ENCODE measurements around the gene SYN1. TPM values are rescaled to one million over a fixed set of nuclear protein-coding genes. Genes with fewer than 3 reads are reported as not detected.

The SYN1 gene
- total and polyA plus RNA-seq, 4 donors: 0.09 to 2.5 (median 0.60) TPM

- Histone ChIP-seq H3K27ac (ENCODE audit: low read depth in 1 of 2, low read length in 2 of 2) (peak overlapping the region; percentile 38 to 39), H3K4me1 (ENCODE audit: control insufficient read depth in 4 of 4, insufficient read depth in 4 of 4, low read length in 3 of 4) (peaks cover 0 to 11% (median 5%) of the 10 kb centered on the region in 4 donors), H3K9me3 (ENCODE audit: control insufficient read depth in 4 of 4, low read length in 3 of 4) (no peaks in the 10 kb centered on the region), H3K9ac (ENCODE audit: low read depth in 1 of 2, low read length in 2 of 2) (no peak overlapping the region), H3K27me3 (ENCODE audit: control insufficient read depth in 4 of 4, insufficient read depth in 4 of 4, low read length in 3 of 4) (no peaks in the 10 kb centered on the region), H3K36me3 (ENCODE audit: control insufficient read depth in 4 of 4, insufficient read depth in 3 of 4, low read depth in 1 of 4, low read length in 3 of 4) (no peaks in the 10 kb centered on the region), H3K4me3 (ENCODE audit: low read depth in 1 of 3, low read length in 3 of 3) (no peak overlapping the region)
- no peak for DNase-seq (ENCODE audit: low spot score)
- TF ChIP-seq EGR1 (IDR thresholded peaks at IDR 0.05; ENCODE audit: low read depth in 2 of 2) (peak; percentile 47 to 79), GABPA (IDR thresholded peaks at IDR 0.05 in 1 of 2, conservative IDR thresholded peaks at IDR 0.05 in 1 of 2) (no peak)
- 26% methylated on average over 3 of the region's 3 CpGs for WGBS
These were observed 41.8 kb downstream of the SYN1 start for GRCh38 chrX:47577901-47578300.

- H3K4me3 ChIP-seq (ENCODE audit: low read depth in 1 of 3, low read length in 3 of 3): no peak overlapping the region
- TF ChIP-seq RAD21 (IDR thresholded peaks at IDR 0.05): no peak
- TF ChIP-seq MAX (IDR thresholded peaks at IDR 0.05): no peak
- peak; percentile 12 to 17 for TF ChIP-seq RXRA (IDR thresholded peaks at IDR 0.05)
- TF ChIP-seq NR2F2 (IDR thresholded peaks at IDR 0.05): peak; percentile 68
- no peak overlapping the region for H3K9ac ChIP-seq (ENCODE audit: low read depth in 1 of 2, low read length in 2 of 2)
- 38% methylated on average over 9 of the region's 9 CpGs for WGBS
- H3K9me3 ChIP-seq (ENCODE audit: control insufficient read depth in 4 of 4, low read length in 3 of 4): no peaks in the 10 kb centered on the region
- DNase-seq (ENCODE audit: low spot score): no peak
- no peaks in the 10 kb centered on the region for H3K27me3 ChIP-seq (ENCODE audit: control insufficient read depth in 4 of 4, insufficient read depth in 4 of 4, low read length in 3 of 4)
- H3K4me1 ChIP-seq (ENCODE audit: control insufficient read depth in 4 of 4, insufficient read depth in 4 of 4, low read length in 3 of 4): peaks cover 0 to 11% (median 5%) of the 10 kb centered on the region in 4 donors
- H3K27ac ChIP-seq (ENCODE audit: low read depth in 1 of 2, low read length in 2 of 2): peak overlapping the region in 1 of 2 donors; percentile 39
- H3K36me3 ChIP-seq (ENCODE audit: control insufficient read depth in 4 of 4, insufficient read depth in 3 of 4, low read depth in 1 of 4, low read length in 3 of 4): no peaks in the 10 kb centered on the region
These were observed 42.2 kb downstream of the SYN1 start for GRCh38 chrX:47577424-47577823.

- TF ChIP-seq YY1 (IDR thresholded peaks at IDR 0.05): no peak
- TF ChIP-seq HNF4G (IDR thresholded peaks at IDR 0.05): no peak
- TF ChIP-seq NR2F2 (IDR thresholded peaks at IDR 0.05): no peak
- Histone ChIP-seq H3K27me3 (ENCODE audit: control insufficient read depth in 4 of 4, insufficient read depth in 4 of 4, low read length in 3 of 4) (no peaks in the 10 kb centered on the region), H3K4me3 (ENCODE audit: low read depth in 1 of 3, low read length in 3 of 3) (no peak overlapping the region), H3K9ac (ENCODE audit: low read depth in 1 of 2, low read length in 2 of 2) (no peak overlapping the region), H3K4me1 (ENCODE audit: control insufficient read depth in 4 of 4, insufficient read depth in 4 of 4, low read length in 3 of 4) (peaks cover 0 to 11% (median 5%) of the 10 kb centered on the region in 4 donors), H3K27ac (ENCODE audit: low read depth in 1 of 2, low read length in 2 of 2) (no peak overlapping the region), H3K9me3 (ENCODE audit: control insufficient read depth in 4 of 4, low read length in 3 of 4) (no peaks in the 10 kb centered on the region), H3K36me3 (ENCODE audit: control insufficient read depth in 4 of 4, insufficient read depth in 3 of 4, low read depth in 1 of 4, low read length in 3 of 4) (peaks cover 0 to 6% (median under 1%) of the 10 kb centered on the region in 4 donors)
- no peak for DNase-seq (ENCODE audit: low spot score)
- 95% methylated on average over 20 of the region's 20 CpGs for WGBS
These were observed 43.4 kb downstream of the SYN1 start for GRCh38 chrX:47576021-47576898.

- no peaks in the 10 kb centered on the region for H3K27me3 ChIP-seq (ENCODE audit: control insufficient read depth in 4 of 4, insufficient read depth in 4 of 4, low read length in 3 of 4)
- H3K4me3 ChIP-seq (ENCODE audit: low read depth in 1 of 3, low read length in 3 of 3): no peak overlapping the region
- H3K9ac ChIP-seq (ENCODE audit: low read depth in 1 of 2, low read length in 2 of 2): no peak overlapping the region
- TF ChIP-seq HNF4G (IDR thresholded peaks at IDR 0.05): no peak
- TF ChIP-seq GABPA (IDR thresholded peaks at IDR 0.05 in 1 of 2, conservative IDR thresholded peaks at IDR 0.05 in 1 of 2): no peak
- TF ChIP-seq MAX (IDR thresholded peaks at IDR 0.05): no peak
- TF ChIP-seq HNF4A (conservative IDR thresholded peaks at IDR 0.05): no peak
- TF ChIP-seq ATF3 (IDR thresholded peaks at IDR 0.05): no peak
- no peak for TF ChIP-seq ZBTB33 (IDR thresholded peaks at IDR 0.05)
- TF ChIP-seq RAD21 (IDR thresholded peaks at IDR 0.05): no peak
- TF ChIP-seq FOXA1 (IDR thresholded peaks at IDR 0.05): no peak
- no peak for TF ChIP-seq SP1 (IDR thresholded peaks at IDR 0.05)
- no peak for TF ChIP-seq REST (IDR thresholded peaks at IDR 0.05)
- no peak for TF ChIP-seq YY1 (IDR thresholded peaks at IDR 0.05)
- no peak for DNase-seq (ENCODE audit: low spot score)
- H3K9me3 ChIP-seq (ENCODE audit: control insufficient read depth in 4 of 4, low read length in 3 of 4): no peaks in the 10 kb centered on the region
- H3K36me3 ChIP-seq (ENCODE audit: control insufficient read depth in 4 of 4, insufficient read depth in 3 of 4, low read depth in 1 of 4, low read length in 3 of 4): peaks cover 3 to 14% (median 5%) of the 10 kb centered on the region in 4 donors
- 67% methylated on average over 27 of the region's 27 CpGs for WGBS
- peaks cover 0 to 11% (median 5%) of the 10 kb centered on the region in 4 donors for H3K4me1 ChIP-seq (ENCODE audit: control insufficient read depth in 4 of 4, insufficient read depth in 4 of 4, low read length in 3 of 4)
- H3K27ac ChIP-seq (ENCODE audit: low read depth in 1 of 2, low read length in 2 of 2): no peak overlapping the region
These were observed 44.9 kb downstream of the SYN1 start for GRCh38 chrX:47574547-47575301.
